HepG2 (cell line): ENCODE data around the gene GRIK1. TPM values are rescaled to one million over a fixed set of nuclear protein-coding genes. Genes with fewer than 3 reads are reported as not detected.

Experiments
- ATAC-seq: fragments of 200-7000 bp; cut with Tn5 transposase; 3 replicates; pipeline ENCODE4 v1.9.1; 2020; ENCODE audit warnings: mild to moderate bottlenecking, moderate library complexity
- BruUV-seq: library from RNA; stranded (reverse); fragments of 400-500 nt; replicated peaks from 2 replicates; lab custom pipeline; 2021; lab: Mats Ljungman, UMichigan
- CTCF ChIA-PET: fragments of 300-600 bp; formaldehyde crosslinking; extraction: SDS; loops from one replicate; lab custom pipeline; 2021; ENCODE audit warnings: low total read pairs, inconsistent platforms, low intra/inter-chr PET ratio; lab: Yijun Ruan, JAX
- POLR2A ChIA-PET: fragments of 350-600 bp; sonication (Branson Sonifier 250); formaldehyde crosslinking; loops from one replicate; lab custom pipeline; 2020; ENCODE audit warnings: antibody characterized with exemption, inconsistent platforms; lab: Yijun Ruan, JAX
- DNase-seq: peaks from one replicate; pipeline ENCODE4 v3.0.0-alpha.2; 2015; ENCODE audit warnings: low spot score
- FAIRE-seq: peaks from 3 replicates; lab custom pipeline; 2011; peaks lifted over from hg19 to GRCh38; lab: Jason Lieb, UNC
- H2AFZ ChIP-seq: one replicate; pipeline ENCODE4 v1.6.1; 2011; ENCODE audit warnings: low read length, inconsistent platforms
- H3K27ac ChIP-seq: fragments of 300-600 bp; 3 replicates; pipeline ENCODE4 v1.8.0; 2011; ENCODE audit warnings: mixed run types, mild to moderate bottlenecking, mixed read lengths, low read length, inconsistent platforms; ENCODE audit not compliant: insufficient read depth; ENCODE audit errors: extremely low read length
- H3K27me3 ChIP-seq, 2 experiments: fragments of 200-600 bp in 1 of 2; 2 replicates in 1 of 2; 3 replicates in 1 of 2; pipeline versions ENCODE4 v1.6.0 to v1.8.0; 2011; ENCODE audit warnings: low read length in 2 of 2, mild to moderate bottlenecking in 2 of 2, moderate library complexity in 2 of 2, inconsistent platforms in 1 of 2; ENCODE audit not compliant: insufficient read depth in 2 of 2, control insufficient read depth in 1 of 2
- H3K36me3 ChIP-seq, 2 experiments: fragments of 200-600 bp in 1 of 2; replicated peaks in 1 of 2; 2 replicates in 1 of 2; 3 replicates in 1 of 2; pipeline versions ENCODE4 v1.5.1 to v1.8.0; 2011; ENCODE audit warnings: low read length in 2 of 2, inconsistent platforms in 1 of 2; ENCODE audit not compliant: insufficient read depth in 2 of 2, control insufficient read depth in 1 of 2
- H3K4me1 ChIP-seq: 2 replicates; pipeline ENCODE4 v1.5.1; 2012; ENCODE audit warnings: low read length, inconsistent platforms; ENCODE audit not compliant: insufficient read depth
- H3K4me2 ChIP-seq: 2 replicates; pipeline ENCODE4 v1.6.0; 2011; ENCODE audit warnings: low read depth, low read length, inconsistent platforms
- H3K4me3 ChIP-seq, 3 experiments: fragments of 200-600 bp in 1 of 3; sonication (generic), shearing (Covaris generic) in 1 of 3; replicated peaks in 1 of 3; 2 replicates each; pipeline ENCODE4 v1.5.1; 2011 to 2016; ENCODE audit warnings: low read length in 3 of 3, inconsistent platforms in 2 of 3, low read depth in 2 of 3, mild to moderate bottlenecking in 2 of 3, control low read depth in 1 of 3, mixed read lengths in 1 of 3; ENCODE audit not compliant: insufficient read depth in 1 of 3
- H3K79me2 ChIP-seq: one replicate; pipeline ENCODE4 v1.6.1; 2011; ENCODE audit warnings: low read length, inconsistent platforms; ENCODE audit not compliant: insufficient read depth
- H3K9ac ChIP-seq: 2 replicates; pipeline ENCODE4 v1.6.0; 2011; ENCODE audit warnings: mild to moderate bottlenecking, low read depth, low read length, inconsistent platforms; ENCODE audit not compliant: insufficient read depth
- H3K9me3 ChIP-seq: 2 replicates; pipeline ENCODE4 v1.5.1; 2012; ENCODE audit warnings: mild to moderate bottlenecking, low read length
- H4K20me1 ChIP-seq: 2 replicates; pipeline ENCODE4 v1.6.0; 2011; ENCODE audit warnings: inconsistent platforms, mild to moderate bottlenecking, low read length, moderate library complexity; ENCODE audit not compliant: insufficient read depth
- FOSL2 ChIP-seq: sonication (generic); formaldehyde crosslinking; IDR thresholded peaks from 2 replicates; pipeline ENCODE4 v1.4.0; 2020; ENCODE audit warnings: missing genetic modification reagents
- MAFK ChIP-seq, 2 experiments: IDR thresholded peaks in 1 of 2; conservative IDR thresholded peaks in 1 of 2; 2 replicates each; pipeline ENCODE4 v1.6.1; 2011; ENCODE audit warnings: improper control_type of control experiment in 2 of 2, low read length in 2 of 2
- RARG ChIP-seq: sonication (generic); formaldehyde crosslinking; IDR thresholded peaks from 2 replicates; pipeline ENCODE4 v1.4.0; 2020; ENCODE audit warnings: low read depth, mild to moderate bottlenecking, missing genetic modification reagents
- ZBTB10 ChIP-seq: sonication (generic); formaldehyde crosslinking; IDR thresholded peaks from 2 replicates; pipeline ENCODE4 v1.4.0; 2020; ENCODE audit warnings: missing genetic modification reagents, borderline replicate concordance
- ZNF263 ChIP-seq: sonication (generic); formaldehyde crosslinking; IDR thresholded peaks from 2 replicates; pipeline ENCODE4 v1.4.0; 2020; ENCODE audit warnings: missing genetic modification reagents
- ZNF317 ChIP-seq: sonication (generic); formaldehyde crosslinking; IDR thresholded peaks from 2 replicates; pipeline ENCODE4 v1.5.0; 2020; ENCODE audit warnings: mild to moderate bottlenecking, missing genetic modification reagents
- ZNF556 ChIP-seq: sonication (generic); formaldehyde crosslinking; IDR thresholded peaks from 2 replicates; pipeline ENCODE4 v1.4.0; 2020; ENCODE audit warnings: mild to moderate bottlenecking, missing genetic modification reagents, borderline replicate concordance
- ZNF558 ChIP-seq: sonication (generic); formaldehyde crosslinking; IDR thresholded peaks from 2 replicates; pipeline ENCODE4 v1.9.0; 2022; ENCODE audit warnings: mild to moderate bottlenecking, missing genetic modification reagents, borderline replicate concordance
- WGBS: methylation state at CpG from one replicate; pipeline ENCODE4 v1.1.6; 2017; ENCODE audit warnings: low lambda C conversion rate; 5-methylcytosine and 5-hydroxymethylcytosine counted together
- in situ Hi-C: cut with HindIII; loops from 2 replicates; pipeline ENCODE4 v1.10.0; 2017; ENCODE audit warnings: low pct_unique_long_range_greater_than_20kb; ENCODE audit not compliant: extremely low pct_ligation_motif_present
- intact Hi-C: fragments of 100-400 bp; cut with micrococcal nuclease; formaldehyde crosslinking; loops from one replicate; pipeline ENCODE4 v1.10.0; 2022; ENCODE audit not compliant: unreplicated experiment
- polyA plus RNA-seq, 8 experiments: library from polyadenylated mRNA; depleted of rRNA in 3 of 8; stranded (reverse) in 7 of 8; unstranded in 1 of 8; fragments of >200 nt; fragmentation: Illumina TruSeq in 4 of 8; extraction: Trizol in 4 of 8; gene quantifications; 2 replicates each; pipeline versions ENCODE4 v1.2.1 to v1.2.3, GENCODE V29; 2011 to 2016; ENCODE audit warnings: low read depth in 4 of 8, missing spikeins in 1 of 8, mixed read lengths in 1 of 8; ENCODE audit not compliant: insufficient read depth in 1 of 8
- total RNA-seq, 5 experiments: library from RNA; depleted of rRNA; stranded (reverse); fragments of >200 nt; fragmentation: Illumina TruSeq; extraction: Trizol; gene quantifications; 2 replicates each; pipeline ENCODE4 v1.2.3, GENCODE V29; 2016; ENCODE audit warnings: low read depth in 1 of 5

GRIK1 gene
- total and polyA plus RNA-seq, 2 of the 13 experiments (the other 11 are each of a cell fraction or from before 2014, with no cell fraction given): not detected

GRCh38 chr21:29657240-29657989, 282.4 kb downstream of the GRIK1 start (continued):
- no peak for TF ChIP-seq ZNF317

- POLR2A ChIA-PET: no interaction called here
- ATAC-seq (no peak), DNase-seq (no peak), FAIRE-seq (no peak)
- Histone ChIP-seq H3K36me3 (no peaks in the 10 kb centered on the region), H3K79me2 (no peaks in the 10 kb centered on the region), H3K9me3 (no peaks in the 10 kb centered on the region), H3K27me3 (no peaks in the 10 kb centered on the region), H3K9ac (no peak overlapping the region), H4K20me1 (no peaks in the 10 kb centered on the region), H3K4me3 (no peak overlapping the region), H2AFZ (no peak overlapping the region), H3K4me1 (peaks cover 7% of the 10 kb centered on the region), H3K27ac (no peak overlapping the region), H3K4me2 (no peak overlapping the region)
- intact Hi-C loops (no loop called here), in situ Hi-C loops (no loop called here)
- BruUV-seq: no TSS peak
- WGBS: 30% methylated on average over 6 of the region's 6 CpGs
- TF ChIP-seq MAFK (conservative IDR thresholded peaks at IDR 0.05 in 1 of 2, IDR thresholded peaks at IDR 0.05 in 1 of 2; ENCODE audit: low read length in 2 of 2) (peak in 1 of 2 experiments; percentile 22; a peak in 1 of 4 replicates), FOSL2 (CRISPR knock-in tag) (0 out of 2 replicates have a peak, but pooled peaks have one; percentile 42), RARG (CRISPR knock-in tag) (no peak)
- CTCF ChIA-PET: no interaction called here
These were observed 283.1 kb downstream of the GRIK1 start for GRCh38 chr21:29656504-29657239.

GRCh38 chr21:29655577-29655976, 284.2 kb downstream of the GRIK1 start:
- ChIA-PET POLR2A (no interaction called here), CTCF (no interaction called here)
- in situ Hi-C loops: no loop called here
- Histone ChIP-seq H3K36me3 (no peaks in the 10 kb centered on the region), H3K4me3 (no peak overlapping the region), H3K4me1 (peaks cover 7% of the 10 kb centered on the region), H3K27me3 (no peaks in the 10 kb centered on the region), H4K20me1 (no peaks in the 10 kb centered on the region), H3K79me2 (no peaks in the 10 kb centered on the region)
- no TSS peak for BruUV-seq
- no peak for ATAC-seq
- WGBS: 51% methylated on average over 6 of the region's 6 CpGs
- intact Hi-C loops: no loop called here
- no peak for FAIRE-seq
- TF ChIP-seq ZNF263 (CRISPR knock-in tag): no peak
- TF ChIP-seq ZNF558 (CRISPR knock-in tag): no peak
- TF ChIP-seq ZNF556 (CRISPR knock-in tag): no peak
- no peak for TF ChIP-seq ZBTB10
- TF ChIP-seq, all 625 proteins: peak for 0
- H3K9me3 ChIP-seq: no peaks in the 10 kb centered on the region
- H3K4me2 ChIP-seq: no peak overlapping the region
- no peak overlapping the region for H2AFZ ChIP-seq
- DNase-seq: no peak
- H3K27ac ChIP-seq: no peak overlapping the region
- no peak overlapping the region for H3K9ac ChIP-seq
